GM18870 (cell line): Measurements from ENCODE around the gene FLVCR2.
"Not testable (repeated sequence)": the region's sequence is repeated elsewhere in the genome, so short reads cannot be mapped to it uniquely, and the experiment has no call there.

Experiments used
- ATAC-seq: cut with Tn5 transposase; IDR thresholded peaks from one replicate; pipeline ENCODE4 v1.9.1; 2021; ENCODE audit warnings: moderate library complexity; ENCODE audit not compliant: unreplicated experiment

The FLVCR2 gene

DNA sequence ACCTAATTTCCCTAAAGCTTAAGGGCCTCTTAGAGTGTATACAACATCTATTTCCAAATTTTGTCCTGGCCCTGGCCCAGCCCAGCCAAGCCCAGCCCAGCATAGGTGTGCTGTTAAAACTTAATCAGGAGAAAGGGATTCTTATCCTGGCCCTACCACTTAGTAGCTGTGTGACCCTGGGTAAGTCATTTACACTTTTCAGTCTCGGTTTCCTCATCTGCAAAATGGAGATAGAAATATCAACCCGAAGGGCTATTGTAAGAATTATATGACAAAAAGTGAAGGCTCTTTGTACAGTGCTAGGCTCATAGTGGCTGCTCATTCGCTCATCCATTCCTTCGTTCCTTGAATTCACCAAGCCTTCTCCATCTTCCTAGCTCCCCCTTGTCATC, 81.8 kb downstream of the FLVCR2 start:
- no peak for ATAC-seq

- ATAC-seq, result peak; percentile 96
These were observed 82.4 kb downstream of the FLVCR2 start, which contains the start of the genes ERG28 and TTLL5 for GRCh38 chr14:75660630-75661498. ERG28 (minus strand) TSS chr14:75660876; CDS start chr14:75657502, 3,374 bp downstream. TTLL5 (plus strand) TSS chr14:75661246; CDS start chr14:75663150, 1,904 bp downstream.

DNA sequence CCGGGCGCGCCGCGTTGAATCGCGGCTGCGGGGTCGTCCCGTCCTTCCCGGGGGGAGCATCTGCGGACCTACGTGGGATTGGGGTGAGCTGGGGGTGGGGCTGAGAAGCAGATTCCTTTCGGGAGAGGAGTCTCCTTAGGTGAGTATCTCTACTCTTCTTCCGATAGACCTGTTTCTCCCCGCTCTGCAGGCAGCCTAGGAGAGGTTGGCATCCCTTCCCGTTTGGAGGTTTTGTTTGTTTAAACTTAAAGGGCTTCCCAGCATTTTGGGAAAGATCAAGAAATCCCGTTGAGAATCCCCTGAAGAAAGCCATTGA, 83.0 kb downstream of the FLVCR2 start:
- ATAC-seq, result no peak

DNA sequence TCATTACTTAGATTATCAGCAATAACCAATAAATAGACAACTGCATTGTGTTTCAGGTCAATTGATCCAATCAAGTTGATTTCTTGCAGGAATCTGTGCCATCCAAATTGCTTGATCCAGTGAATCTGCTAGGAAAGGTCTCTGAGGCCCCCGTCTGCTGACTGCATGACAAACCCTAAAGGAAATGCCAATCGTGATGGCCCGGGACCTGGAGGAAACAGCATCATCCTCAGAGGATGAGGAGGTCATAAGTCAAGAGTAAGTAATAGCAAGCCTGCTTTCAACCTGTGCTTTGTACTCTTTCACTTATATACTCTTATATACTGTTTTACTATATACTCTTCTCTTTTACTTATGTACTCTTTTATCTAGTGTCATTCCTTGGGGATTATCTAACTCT, 84.5 kb downstream of the FLVCR2 start:
- ATAC-seq, result no peak

DNA sequence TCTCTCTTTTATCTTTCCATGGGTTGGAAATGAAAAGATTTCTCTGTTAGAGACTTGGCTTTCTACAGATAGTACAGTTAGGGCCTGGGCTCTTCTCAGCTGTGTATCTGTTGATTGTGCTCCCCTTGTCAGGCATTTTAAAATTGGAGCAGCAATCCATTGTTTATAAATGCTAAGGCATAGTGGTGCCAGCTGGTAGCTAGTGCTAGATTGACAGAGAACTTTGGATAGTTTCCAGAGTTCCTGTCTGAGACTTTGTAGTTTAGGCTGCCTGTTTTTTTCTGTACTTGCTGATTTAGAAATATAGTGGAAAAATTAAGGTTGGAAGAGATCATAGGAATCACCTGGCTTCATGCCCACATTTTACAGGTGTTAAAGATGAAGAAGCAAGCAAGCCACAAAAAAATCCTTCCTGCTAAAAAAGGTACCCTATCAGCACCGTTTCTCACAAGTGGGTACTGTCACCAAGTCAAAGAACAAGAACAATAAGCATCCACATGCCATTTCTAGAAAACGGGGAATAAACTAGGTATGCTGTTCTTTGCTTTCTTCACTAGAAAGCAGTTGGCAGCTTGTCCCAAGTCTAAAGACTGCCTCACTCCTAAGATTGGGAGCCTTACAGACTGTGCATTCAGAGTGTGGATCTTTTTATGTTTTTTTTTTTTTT, 88.8 kb downstream of the FLVCR2 start:
- no peak for ATAC-seq

GRCh38 chr14:75672605-75673192, 94.3 kb downstream of the FLVCR2 start:
- no peak for ATAC-seq

GRCh38 chr14:75673345-75674035, 95.1 kb downstream of the FLVCR2 start:
- no peak for ATAC-seq

DNA sequence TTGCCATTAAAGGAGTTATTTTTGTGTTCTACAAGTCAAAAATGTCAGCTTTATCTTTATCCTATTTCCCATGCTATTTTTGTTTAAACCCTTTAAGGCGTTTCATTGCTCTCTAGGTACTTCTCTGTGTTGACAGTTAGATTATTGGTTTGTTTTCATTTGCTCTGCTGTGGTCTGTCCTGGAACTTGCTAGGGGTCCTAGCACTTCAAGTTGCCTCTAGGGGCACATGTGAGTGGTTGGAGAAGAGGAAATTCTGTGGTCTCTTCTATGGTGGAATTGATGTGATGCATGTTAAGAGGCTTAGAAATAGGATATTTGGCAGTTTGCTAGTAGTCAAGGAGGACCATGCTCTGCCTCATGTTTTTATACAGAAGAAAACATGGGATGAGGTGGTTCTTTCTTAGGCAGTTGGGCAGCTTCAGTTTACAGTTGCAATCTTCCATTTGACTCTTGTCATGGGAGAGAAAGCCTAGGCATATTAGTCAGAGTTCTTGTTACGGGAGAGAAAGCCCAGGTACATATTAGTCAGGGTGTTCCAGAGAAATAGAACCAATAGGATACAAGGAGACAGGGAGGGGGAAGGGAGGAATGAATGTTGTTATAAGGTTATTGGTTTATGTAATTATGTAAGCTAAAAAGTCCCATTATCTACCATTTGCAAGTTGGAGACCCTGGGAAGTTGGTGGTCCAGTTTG, 97.0 kb downstream of the FLVCR2 start:
- ATAC-seq, result no peak

GRCh38 chr14:75685910-75686309, 107.5 kb downstream of the FLVCR2 start:
- no peak for ATAC-seq

- no peak for ATAC-seq
These were observed 110.6 kb downstream of the FLVCR2 start for GRCh38 chr14:75689012-75689411.

DNA sequence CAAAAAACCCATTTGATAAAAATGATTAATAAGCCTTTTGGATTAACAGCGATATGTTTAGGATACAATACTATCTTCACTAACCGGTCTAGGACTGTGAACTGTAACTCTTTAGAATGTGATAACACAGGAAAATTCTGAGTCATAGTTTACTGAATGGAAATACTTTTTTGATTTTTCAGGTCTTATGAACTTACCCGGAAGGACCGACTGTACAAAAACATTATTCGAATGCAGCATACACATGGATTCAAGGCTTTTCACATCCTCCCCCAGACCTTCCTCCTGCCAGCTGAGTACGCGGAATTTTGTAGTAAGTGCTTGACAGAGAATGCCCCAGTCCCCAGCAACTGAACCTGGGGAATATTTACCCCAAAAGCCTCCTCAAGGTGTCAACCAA, 111.6 kb downstream of the FLVCR2 start:
- ATAC-seq, result no peak

- not testable (repeated sequence) for ATAC-seq
These were observed 116.6 kb downstream of the FLVCR2 start for GRCh38 chr14:75695025-75695424.

DNA sequence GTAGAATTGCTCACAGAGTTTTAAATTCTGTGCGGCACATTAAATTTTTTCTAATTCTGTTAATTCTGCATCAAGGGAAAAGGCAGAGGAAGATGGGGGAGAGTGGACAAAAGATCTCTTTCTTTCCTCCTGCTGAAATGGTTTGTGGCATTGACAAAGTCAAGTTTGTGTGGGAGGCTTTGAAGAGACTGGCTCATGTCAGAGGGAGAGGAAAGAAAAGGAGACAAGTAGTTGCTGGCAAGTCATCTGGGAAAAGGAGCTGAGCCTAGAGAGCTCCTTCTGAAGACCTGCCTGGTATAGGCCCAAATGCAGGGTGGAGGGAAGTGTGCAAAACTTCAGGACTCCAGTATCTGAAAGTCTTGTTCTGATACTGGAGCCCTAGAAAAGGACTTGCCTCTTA, 119.0 kb downstream of the FLVCR2 start:
- ATAC-seq, result no peak
